ENCODE measurements around the gene LMBRD1.

DNA sequence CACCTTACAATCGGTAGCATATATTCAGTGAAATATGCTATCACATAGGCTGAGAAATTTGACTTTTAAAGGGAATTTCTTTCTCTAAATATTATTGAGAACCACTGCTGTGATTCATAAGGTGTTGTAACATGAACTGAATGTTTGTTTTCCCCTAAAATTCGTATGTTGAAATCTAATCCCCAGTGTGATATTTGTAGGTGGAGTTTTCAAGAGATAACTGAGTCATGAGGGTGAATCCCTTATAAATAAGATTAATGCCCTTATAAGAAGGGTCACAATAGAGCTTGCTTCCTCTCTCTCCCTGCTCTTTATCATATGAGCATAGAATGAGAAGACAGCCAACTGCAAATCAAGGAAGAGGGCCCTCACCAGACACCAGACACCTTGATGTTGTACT lies 64.8 kb downstream of the LMBRD1 start:
- no peak for TF ChIP-seq POLR2AphosphoS5 (IDR thresholded peaks at IDR 0.05)
- TF ChIP-seq, protein P1, sequence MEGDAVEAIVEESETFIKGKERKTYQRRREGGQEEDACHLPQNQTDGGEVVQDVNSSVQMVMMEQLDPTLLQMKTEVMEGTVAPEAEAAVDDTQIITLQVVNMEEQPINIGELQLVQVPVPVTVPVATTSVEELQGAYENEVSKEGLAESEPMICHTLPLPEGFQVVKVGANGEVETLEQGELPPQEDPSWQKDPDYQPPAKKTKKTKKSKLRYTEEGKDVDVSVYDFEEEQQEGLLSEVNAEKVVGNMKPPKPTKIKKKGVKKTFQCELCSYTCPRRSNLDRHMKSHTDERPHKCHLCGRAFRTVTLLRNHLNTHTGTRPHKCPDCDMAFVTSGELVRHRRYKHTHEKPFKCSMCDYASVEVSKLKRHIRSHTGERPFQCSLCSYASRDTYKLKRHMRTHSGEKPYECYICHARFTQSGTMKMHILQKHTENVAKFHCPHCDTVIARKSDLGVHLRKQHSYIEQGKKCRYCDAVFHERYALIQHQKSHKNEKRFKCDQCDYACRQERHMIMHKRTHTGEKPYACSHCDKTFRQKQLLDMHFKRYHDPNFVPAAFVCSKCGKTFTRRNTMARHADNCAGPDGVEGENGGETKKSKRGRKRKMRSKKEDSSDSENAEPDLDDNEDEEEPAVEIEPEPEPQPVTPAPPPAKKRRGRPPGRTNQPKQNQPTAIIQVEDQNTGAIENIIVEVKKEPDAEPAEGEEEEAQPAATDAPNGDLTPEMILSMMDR (IDR thresholded peaks at IDR 0.05): no peak
